Endothelial cell of umbilical vein (primary cell): ENCODE data around the gene SULF2.

Experiments
- CTCF ChIP-seq, 2 donors: IDR thresholded peaks; 1 replicate in 1 of 2; 2 replicates in 1 of 2; pipeline ENCODE4 v1.5.1; 2011; ENCODE audit warnings: low read length in 2 of 2, mild to moderate bottlenecking in 2 of 2, moderate library complexity in 2 of 2, control low read depth in 1 of 2, inconsistent platforms in 1 of 2, low read depth in 1 of 2; ENCODE audit not compliant: insufficient read depth in 1 of 2; ENCODE audit errors: extremely low read depth in 1 of 2
- EZH2 ChIP-seq: IDR thresholded peaks from 2 replicates; pipeline ENCODE4 v1.6.1; 2012; ENCODE audit warnings: borderline replicate concordance, low read depth, mild to moderate bottlenecking, moderate library complexity, low read length, inconsistent platforms; ENCODE audit not compliant: severe bottlenecking
- MAX ChIP-seq: IDR thresholded peaks from 2 replicates; pipeline ENCODE4 v1.6.1; 2011; ENCODE audit not compliant: insufficient read depth, insufficient read length
- POLR2A ChIP-seq: IDR thresholded peaks from 2 replicates; pipeline ENCODE4 v1.6.1; 2012; ENCODE audit warnings: low read depth, mild to moderate bottlenecking, control low read depth, low read length

GRCh38 chr20:47717421-47717820 is 67.9 kb downstream of the SULF2 start:
- TF ChIP-seq POLR2A: no peak
- no peak for TF ChIP-seq CTCF (IDR thresholded peaks at IDR 0.05; ENCODE audit: extremely low read depth in 1 of 2, insufficient read depth in 1 of 2, low read depth in 1 of 2, low read length in 2 of 2)
- TF ChIP-seq EZH2: no peak
- no peak for TF ChIP-seq MAX
